GM18507 (cell line): Measurements from ENCODE around the gene OR1L8.

Source experiments
- DNase-seq: peaks from one replicate; pipeline ENCODE4 v3.0.0; 2011; ENCODE audit warnings: low read depth; ENCODE audit not compliant: insufficient read length; ENCODE audit errors: extremely low spot score
- FAIRE-seq: peaks from 2 replicates; lab custom pipeline; 2011; peaks lifted over from hg19 to GRCh38; lab: Jason Lieb, UNC

OR1L8 gene

GRCh38 chr9:122519376-122519775 is 63.8 kb downstream of the OR1L8 start:
- FAIRE-seq, result no peak
- no peak for DNase-seq

- DNase-seq, result no peak
- FAIRE-seq, result no peak
These were observed 64.3 kb downstream of the OR1L8 start, which contains the start of gene OR1J4 for GRCh38 chr9:122518841-122519240. Gene OR1J4, plus strand, starts transcription at chr9:122519141. Its CDS starts 0 bp downstream, at chr9:122519141.

- DNase-seq, result no peak
- FAIRE-seq, result no peak
These were observed 65.0 kb downstream of the OR1L8 start for GRCh38 chr9:122518226-122518625.
